Activated naive CD8-positive, alpha-beta T cell treated with anti-CD3 and anti-CD28 coated beads for 36 hours (primary cell): ENCODE data around the gene RRAGC. TPM values are rescaled to one million over a fixed set of nuclear protein-coding genes. Genes with fewer than 3 reads are reported as not detected.
"Not testable (repeated sequence)": the region's sequence is repeated elsewhere in the genome, so short reads cannot be mapped to it uniquely, and the experiment has no call there.

Experiments
- DNase-seq: peaks from one replicate; pipeline ENCODE4 v3.0.0; 2021
- H3K27ac Mint-ChIP-seq: one replicate; pipeline ENCODE4 v1.8.0; 2022; ENCODE audit warnings: mild to moderate bottlenecking, moderate library complexity, mixed read lengths
- H3K27me3 Mint-ChIP-seq: one replicate; pipeline ENCODE4 v1.8.0; 2022; ENCODE audit warnings: mild to moderate bottlenecking, mixed read lengths
- H3K36me3 Mint-ChIP-seq: one replicate; pipeline ENCODE4 v1.8.0; 2021; ENCODE audit warnings: mild to moderate bottlenecking, mixed read lengths
- H3K4me1 Mint-ChIP-seq: one replicate; pipeline ENCODE4 v1.8.0; 2021; ENCODE audit warnings: mixed read lengths
- H3K4me3 Mint-ChIP-seq: one replicate; pipeline ENCODE4 v1.8.0; 2022; ENCODE audit warnings: mild to moderate bottlenecking, moderate library complexity, mixed read lengths
- H3K9me3 Mint-ChIP-seq: one replicate; pipeline ENCODE4 v1.8.0; 2022; ENCODE audit warnings: mixed read lengths
- total RNA-seq, 2 experiments: library from RNA; stranded (reverse); gene quantifications; one replicate each; pipeline ENCODE4 v1.2.3, GENCODE V29; 2021

Gene RRAGC
- total RNA-seq, 2 experiments from 2014 or later: 10.0 to 10.1 TPM

DNA sequence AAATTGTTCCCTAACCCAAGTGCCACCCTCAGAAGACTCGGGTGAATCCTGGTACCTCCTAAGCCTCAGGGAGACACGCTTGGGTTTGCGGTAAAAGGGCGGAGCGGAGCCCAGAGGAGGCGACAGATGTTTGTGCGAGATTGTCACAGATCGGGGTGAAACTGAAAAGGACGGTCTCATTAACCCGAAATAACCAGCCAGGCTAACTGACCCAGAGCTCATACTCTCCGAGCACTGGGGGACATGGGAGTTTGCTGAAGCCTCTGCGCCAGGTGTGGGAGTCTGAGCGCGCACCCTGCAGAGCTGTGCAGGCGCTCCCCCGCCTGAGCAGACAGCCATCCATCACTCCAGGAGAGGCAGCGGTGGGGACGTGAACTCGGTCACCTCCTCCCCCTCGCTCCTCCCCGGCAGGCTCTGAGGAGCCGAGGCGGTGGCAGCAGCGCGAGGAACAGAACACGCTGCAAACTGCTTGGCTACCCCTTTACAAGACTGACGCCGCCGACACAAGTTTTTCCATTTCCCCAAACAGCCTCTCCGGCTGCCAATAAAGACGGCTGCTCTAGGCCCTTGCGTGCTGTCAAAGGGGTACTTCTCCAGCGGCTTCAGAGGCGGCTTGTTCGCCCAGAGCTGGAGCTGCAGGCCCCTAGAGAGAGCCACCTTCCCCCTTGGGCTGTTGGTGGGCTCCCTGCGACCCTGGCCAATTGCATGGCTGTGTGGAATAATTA lies 43.5 kb downstream of the RRAGC start:
- Mint-ChIP-seq H3K4me3 (peak overlapping the region; percentile 14), H3K4me1 (peaks cover 9% of the 10 kb centered on the region), H3K36me3 (no peaks in the 10 kb centered on the region), H3K27ac (no peak overlapping the region), H3K27me3 (peaks cover 82% of the 10 kb centered on the region), H3K9me3 (no peaks in the 10 kb centered on the region)
- DNase-seq: peak; percentile 38

DNA sequence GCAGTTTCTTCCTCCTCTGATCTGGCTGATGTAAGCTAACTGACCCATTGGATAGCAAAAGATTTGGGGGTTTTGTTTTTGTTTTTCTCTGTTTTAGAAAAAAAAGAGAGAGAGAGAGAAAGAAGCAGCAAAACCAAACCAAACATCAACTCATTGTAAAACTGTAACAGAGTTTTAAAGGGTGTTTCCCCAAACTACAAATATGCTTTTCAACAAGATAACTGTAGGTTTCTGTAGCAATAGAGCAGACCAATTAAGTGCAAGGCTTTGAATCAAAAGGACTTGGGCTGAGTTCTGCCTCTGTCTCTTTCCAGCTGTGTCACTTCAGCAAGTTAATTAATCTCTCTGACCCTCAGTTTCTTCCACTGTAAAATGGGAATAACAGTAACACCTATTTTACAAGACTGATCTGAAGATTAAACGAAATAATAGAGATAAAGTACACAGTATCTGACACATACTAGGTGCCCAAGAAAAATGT lies 44.5 kb downstream of the RRAGC start:
- H3K4me3 Mint-ChIP-seq: no peak overlapping the region
- H3K4me1 Mint-ChIP-seq: peaks cover 9% of the 10 kb centered on the region
- peaks cover 85% of the 10 kb centered on the region for H3K27me3 Mint-ChIP-seq
- no peaks in the 10 kb centered on the region for H3K9me3 Mint-ChIP-seq
- H3K27ac Mint-ChIP-seq: no peak overlapping the region
- H3K36me3 Mint-ChIP-seq: no peaks in the 10 kb centered on the region
- no peak for DNase-seq

DNA sequence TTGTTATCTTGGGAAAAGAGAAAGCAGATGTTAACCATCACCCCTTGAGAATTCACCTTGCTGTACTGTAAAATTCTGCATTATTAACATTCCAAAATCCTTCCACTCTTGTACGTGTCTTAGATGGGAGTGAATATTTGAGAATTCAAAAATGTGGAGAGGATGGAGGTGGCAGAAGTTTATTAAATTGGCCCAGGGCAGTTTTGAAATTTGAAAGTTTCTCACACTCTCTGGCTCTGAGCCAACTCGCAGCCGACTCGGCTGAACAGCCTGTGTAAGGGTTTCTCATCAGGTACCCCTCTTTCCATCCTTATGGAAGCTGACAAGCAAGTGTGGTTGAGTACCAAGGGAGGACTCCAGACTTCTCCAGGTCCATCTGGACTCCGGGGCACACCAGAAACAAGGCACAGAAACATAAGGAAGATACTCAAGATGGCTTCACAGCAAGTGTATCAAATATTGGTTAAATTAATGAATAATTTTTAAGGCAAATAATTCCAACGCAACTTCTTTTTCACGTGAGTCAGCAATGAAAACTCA lies 45.1 kb downstream of the RRAGC start:
- H3K9me3 Mint-ChIP-seq: no peaks in the 10 kb centered on the region
- H3K36me3 Mint-ChIP-seq: no peaks in the 10 kb centered on the region
- H3K27me3 Mint-ChIP-seq: peaks cover 82% of the 10 kb centered on the region
- H3K27ac Mint-ChIP-seq: no peak overlapping the region
- H3K4me3 Mint-ChIP-seq: no peak overlapping the region
- no peak for DNase-seq
- H3K4me1 Mint-ChIP-seq: peaks cover 9% of the 10 kb centered on the region

DNA sequence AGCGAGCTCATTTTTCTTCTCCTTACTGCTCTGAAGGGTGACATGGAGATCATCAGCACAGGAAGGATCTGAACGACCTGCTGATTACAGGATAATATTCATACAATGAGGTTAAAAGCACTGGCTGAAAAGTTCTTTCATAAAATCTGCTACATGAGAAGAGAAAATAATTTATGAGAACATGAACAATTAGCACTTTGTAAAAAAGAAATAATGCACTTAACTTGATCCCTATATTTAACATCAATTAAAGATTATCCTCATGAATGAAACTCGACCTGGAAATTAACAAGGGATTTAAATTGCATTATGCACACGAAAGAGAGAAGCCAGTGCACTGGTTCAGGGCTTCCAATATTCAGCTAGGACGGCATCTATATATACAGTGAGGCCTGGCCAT lies 46.6 kb downstream of the RRAGC start:
- peaks cover 9% of the 10 kb centered on the region for H3K4me1 Mint-ChIP-seq
- H3K27ac Mint-ChIP-seq: no peak overlapping the region
- H3K27me3 Mint-ChIP-seq: peaks cover 79% of the 10 kb centered on the region
- H3K9me3 Mint-ChIP-seq: no peaks in the 10 kb centered on the region
- DNase-seq: no peak
- H3K36me3 Mint-ChIP-seq: no peaks in the 10 kb centered on the region
- H3K4me3 Mint-ChIP-seq: no peak overlapping the region

DNA sequence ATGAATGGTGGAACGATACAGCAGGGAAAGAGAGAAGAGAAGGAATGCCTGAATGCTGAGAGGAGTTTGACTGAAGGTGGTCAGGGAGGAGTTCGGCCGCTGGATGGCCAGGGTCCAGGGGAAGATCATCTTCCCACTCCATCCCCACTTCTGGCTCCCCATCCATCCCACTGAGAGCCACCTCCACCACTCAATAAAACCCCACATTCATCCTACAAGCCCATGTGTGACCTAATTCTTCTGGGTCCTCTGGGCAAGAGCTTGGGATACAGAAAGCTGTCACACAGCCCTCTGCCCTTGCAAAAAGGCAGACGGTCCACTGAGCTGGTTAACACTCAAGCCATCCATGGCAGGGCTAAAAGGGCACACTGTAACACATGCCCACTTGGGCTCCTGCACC lies 48.1 kb downstream of the RRAGC start:
- H3K36me3 Mint-ChIP-seq, H3K9me3 Mint-ChIP-seq, H3K4me3 Mint-ChIP-seq, H3K4me1 Mint-ChIP-seq, DNase-seq, H3K27ac Mint-ChIP-seq: not testable (repeated sequence)
- H3K27me3 Mint-ChIP-seq: peaks cover 81% of the 10 kb centered on the region

DNA sequence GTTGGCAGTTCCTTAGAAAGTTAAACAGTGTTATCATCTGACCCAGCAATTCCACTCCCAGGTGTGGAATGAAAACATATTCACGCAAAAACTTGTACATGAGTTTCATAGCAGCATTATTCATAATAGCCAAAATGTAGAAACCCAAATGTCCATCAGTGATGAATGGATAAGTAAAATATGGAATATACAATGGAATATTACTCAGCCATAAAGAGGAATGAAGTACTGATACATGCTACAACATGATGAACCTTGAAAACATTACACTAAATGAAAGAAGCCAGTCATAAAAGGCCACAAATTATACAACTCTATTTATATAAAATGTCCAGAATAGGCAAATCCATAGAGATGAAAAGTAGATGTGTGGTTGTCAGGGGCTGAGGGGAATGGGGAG lies 53.5 kb downstream of the RRAGC start:
- no peaks in the 10 kb centered on the region for H3K9me3 Mint-ChIP-seq
- no peak overlapping the region for H3K27ac Mint-ChIP-seq
- no peak for DNase-seq
- H3K4me3 Mint-ChIP-seq: no peak overlapping the region
- no peaks in the 10 kb centered on the region for H3K36me3 Mint-ChIP-seq
- peaks cover 6% of the 10 kb centered on the region for H3K4me1 Mint-ChIP-seq
- H3K27me3 Mint-ChIP-seq: peaks cover 79% of the 10 kb centered on the region

DNA sequence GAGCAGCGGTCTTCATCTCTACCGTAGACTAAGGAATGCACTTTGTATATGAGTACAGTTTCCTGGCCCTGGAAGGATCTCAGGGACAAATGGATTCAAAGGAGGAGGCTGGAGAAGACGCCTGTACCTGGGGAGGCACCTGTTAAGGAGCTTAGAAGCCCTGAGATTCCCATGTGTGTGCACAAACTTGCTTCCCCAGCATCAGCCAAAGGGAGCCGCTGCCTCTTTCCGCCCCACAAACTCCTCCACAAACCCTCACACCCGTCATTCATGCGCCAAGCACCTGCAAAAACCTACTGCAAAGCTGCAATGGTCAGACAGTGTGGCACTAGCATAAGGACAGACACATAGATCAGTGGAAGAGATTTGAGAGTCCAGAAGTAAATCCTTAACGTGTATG lies 54.5 kb downstream of the RRAGC start:
- Mint-ChIP-seq H3K9me3 (no peaks in the 10 kb centered on the region), H3K36me3 (no peaks in the 10 kb centered on the region), H3K27ac (no peak overlapping the region), H3K4me1 (peaks cover 6% of the 10 kb centered on the region), H3K4me3 (no peak overlapping the region), H3K27me3 (peaks cover 71% of the 10 kb centered on the region)
- DNase-seq: no peak

DNA sequence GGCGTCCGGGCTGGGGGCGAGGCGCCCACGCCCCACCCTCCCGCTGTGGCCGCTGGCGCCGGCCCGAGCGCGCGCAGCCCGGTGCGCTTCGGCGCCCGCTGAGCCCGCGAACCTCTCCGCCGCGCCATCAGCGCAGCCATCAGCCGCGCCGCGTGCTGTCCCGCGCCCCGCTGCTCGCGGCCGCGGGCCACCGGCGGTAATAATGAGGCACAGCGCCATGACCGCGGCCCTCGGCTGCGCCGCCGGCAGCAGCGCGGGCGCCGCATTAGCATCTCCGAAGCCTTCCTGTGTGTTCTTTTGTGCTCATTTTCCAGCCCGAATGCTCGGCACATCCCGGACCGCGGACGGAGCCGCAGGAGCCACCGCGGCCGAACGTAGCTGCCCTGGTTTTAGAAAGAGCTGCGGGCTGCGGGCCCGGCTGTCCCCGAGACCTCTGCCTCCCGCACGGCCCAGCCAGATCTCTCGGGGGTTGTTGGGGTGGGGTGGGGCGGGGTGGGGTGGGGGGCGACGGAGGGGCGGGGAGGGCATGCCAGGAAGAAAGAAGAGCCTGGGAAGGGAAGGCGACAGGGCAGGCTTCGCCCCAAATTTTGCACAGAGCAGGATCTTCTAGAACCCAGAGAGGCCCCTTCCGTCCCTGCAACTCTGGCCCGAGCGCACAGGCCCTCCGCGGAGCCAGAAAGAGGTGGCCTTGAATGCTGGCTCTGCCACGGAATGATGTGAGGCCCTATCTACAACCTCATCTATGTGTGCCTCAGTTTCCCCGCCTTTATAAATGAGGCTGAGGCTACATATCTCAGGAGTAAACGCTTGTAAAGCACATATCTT lies 55.3 kb downstream of the RRAGC start:
- Mint-ChIP-seq H3K36me3 (no peaks in the 10 kb centered on the region), H3K27me3 (peaks cover 69% of the 10 kb centered on the region), H3K27ac (no peak overlapping the region), H3K9me3 (no peaks in the 10 kb centered on the region), H3K4me1 (peaks cover 6% of the 10 kb centered on the region), H3K4me3 (peak overlapping the region; percentile 53)
- peak; percentile 22 for DNase-seq

DNA sequence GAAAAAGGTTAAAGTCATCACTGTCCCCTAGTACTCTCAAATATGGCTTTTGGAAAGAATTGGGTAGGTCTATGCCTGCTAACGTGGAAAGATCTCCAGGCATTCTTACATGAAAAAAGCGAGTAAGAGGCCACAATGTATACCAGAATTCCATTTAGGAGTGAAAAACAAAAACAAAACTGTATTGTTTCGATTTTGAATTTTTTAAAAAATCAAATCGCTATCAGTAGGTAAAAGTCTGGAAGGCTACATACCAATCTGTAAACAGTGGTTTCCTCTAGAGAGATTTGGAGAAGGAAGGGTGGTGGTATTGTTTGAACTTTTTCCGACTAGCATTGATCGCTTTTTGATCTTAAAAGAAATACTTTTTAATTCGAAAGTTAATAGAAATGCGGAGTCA lies 55.9 kb downstream of the RRAGC start:
- Mint-ChIP-seq H3K9me3 (no peaks in the 10 kb centered on the region), H3K27me3 (peaks cover 72% of the 10 kb centered on the region), H3K27ac (no peak overlapping the region), H3K4me1 (peaks cover 6% of the 10 kb centered on the region), H3K36me3 (no peaks in the 10 kb centered on the region), H3K4me3 (peak overlapping the region; percentile 29)
- DNase-seq: no peak

DNA sequence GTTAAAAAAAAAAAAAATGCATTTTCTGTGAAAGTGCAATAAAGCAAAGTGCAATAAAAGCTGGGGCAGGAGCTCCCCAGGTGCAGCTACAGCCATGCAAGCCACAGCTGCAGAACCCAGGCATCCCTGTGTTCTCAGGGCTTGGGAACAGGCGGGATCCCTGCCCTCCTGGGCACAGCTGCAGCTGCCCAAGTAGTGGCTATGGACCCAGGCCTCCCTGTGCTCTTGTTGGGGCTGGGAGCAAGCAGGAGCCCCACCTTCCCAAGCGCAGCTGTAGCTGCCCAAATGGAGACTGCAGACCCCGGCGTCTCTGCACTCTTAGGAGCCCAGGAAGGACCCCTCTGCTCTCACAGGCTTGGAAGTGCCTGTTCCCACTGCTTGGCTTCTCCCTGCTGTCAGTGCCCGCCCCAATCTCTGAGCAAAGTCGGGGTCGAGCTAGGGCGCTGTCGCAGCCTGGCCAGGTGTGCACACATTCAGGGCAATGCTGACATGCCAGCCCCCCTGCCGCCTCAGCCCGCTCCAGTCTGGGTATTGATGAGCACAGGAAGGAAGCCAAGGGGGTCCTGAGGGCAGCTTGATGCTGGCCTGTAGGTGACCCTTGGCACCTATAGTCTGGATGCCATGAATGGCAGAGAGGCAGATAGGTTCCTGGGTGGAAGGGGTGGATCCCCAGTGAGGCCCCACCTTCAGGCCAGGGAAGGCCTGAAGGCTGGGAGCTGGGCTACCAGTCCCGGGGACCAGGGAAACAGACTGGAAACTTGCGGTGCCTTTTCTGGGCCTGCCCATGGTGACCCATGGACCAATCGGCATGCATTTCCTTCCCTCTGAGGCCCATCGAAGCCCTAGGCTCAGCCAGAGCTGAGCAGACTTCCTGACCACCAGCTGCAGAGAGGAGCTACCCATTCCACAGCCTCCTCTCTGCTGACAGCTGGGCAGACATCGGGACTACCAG lies 58.6 kb downstream of the RRAGC start:
- peaks cover 6% of the 10 kb centered on the region for H3K4me1 Mint-ChIP-seq
- H3K4me3 Mint-ChIP-seq: no peak overlapping the region
- no peak overlapping the region for H3K27ac Mint-ChIP-seq
- no peak for DNase-seq
- no peaks in the 10 kb centered on the region for H3K36me3 Mint-ChIP-seq
- peaks cover 54% of the 10 kb centered on the region for H3K27me3 Mint-ChIP-seq
- H3K9me3 Mint-ChIP-seq: no peaks in the 10 kb centered on the region

DNA sequence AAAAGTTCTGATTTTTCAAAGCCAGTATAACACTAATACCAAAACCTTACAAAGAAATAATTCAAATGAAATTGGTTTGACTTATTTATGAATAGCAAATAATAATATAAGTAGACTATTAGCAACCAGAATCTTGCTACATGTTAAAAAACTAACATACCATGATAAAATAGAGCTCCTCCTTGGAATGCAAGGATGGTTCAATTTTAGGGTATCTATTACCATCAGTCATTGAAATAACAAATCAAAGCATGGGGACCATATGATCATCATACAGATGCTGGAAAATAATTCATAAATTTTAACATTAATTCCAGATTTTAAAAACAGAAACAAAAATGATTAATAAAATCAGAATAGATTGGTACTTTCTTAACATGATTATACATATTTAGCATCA lies 66.3 kb downstream of the RRAGC start:
- H3K27ac Mint-ChIP-seq: no peak overlapping the region
- no peaks in the 10 kb centered on the region for H3K4me1 Mint-ChIP-seq
- H3K36me3 Mint-ChIP-seq: no peaks in the 10 kb centered on the region
- no peak for DNase-seq
- H3K4me3 Mint-ChIP-seq: no peak overlapping the region
- peaks cover 10% of the 10 kb centered on the region for H3K9me3 Mint-ChIP-seq
- peaks cover 60% of the 10 kb centered on the region for H3K27me3 Mint-ChIP-seq

DNA sequence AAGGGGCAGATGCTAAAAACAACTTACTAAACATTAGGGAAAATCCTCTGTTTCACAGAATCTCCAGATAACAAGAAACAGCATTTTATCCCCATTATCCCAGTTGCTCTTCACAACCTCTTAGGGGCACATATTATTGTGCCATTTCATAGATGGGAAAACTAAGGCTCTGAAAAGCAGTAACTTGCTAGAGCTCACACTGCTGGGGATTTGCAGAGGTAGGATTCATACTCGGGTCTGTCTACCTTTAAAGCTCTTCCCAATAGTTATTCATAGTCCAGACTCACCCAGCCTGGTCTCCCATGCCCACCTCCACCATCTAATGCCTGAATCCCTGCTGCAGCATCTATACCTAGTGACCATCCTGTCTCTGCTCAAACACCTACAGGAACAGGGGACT lies 67.7 kb downstream of the RRAGC start:
- H3K27me3 Mint-ChIP-seq: peaks cover 68% of the 10 kb centered on the region

DNA sequence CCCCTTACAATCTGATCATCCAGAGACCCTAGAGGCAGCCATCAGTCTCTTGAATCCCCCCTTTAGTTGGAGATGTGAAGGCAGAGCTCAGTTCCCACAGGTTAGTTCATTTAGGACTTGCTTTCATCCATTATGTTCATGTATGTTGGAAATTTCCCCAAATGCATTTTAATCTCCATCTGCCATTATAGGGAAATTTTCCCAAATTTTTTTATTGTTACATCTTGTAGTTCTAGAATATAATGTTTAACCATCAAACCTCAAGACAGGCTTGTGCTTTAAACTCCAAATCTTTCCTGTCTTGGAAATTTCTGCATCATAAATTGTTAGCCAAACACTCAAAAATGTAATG lies 68.4 kb downstream of the RRAGC start:
- H3K4me3 Mint-ChIP-seq: no peak overlapping the region
- no peak overlapping the region for H3K27ac Mint-ChIP-seq
- peaks cover 72% of the 10 kb centered on the region for H3K27me3 Mint-ChIP-seq
- no peaks in the 10 kb centered on the region for H3K36me3 Mint-ChIP-seq
- H3K4me1 Mint-ChIP-seq: no peaks in the 10 kb centered on the region
- no peak for DNase-seq
- H3K9me3 Mint-ChIP-seq: peaks cover 10% of the 10 kb centered on the region

More for the DNA sequence above, 67.7 kb downstream of the RRAGC start:
- Mint-ChIP-seq H3K36me3 (no peaks in the 10 kb centered on the region), H3K4me3 (no peak overlapping the region), H3K4me1 (no peaks in the 10 kb centered on the region), H3K9me3 (peaks cover 10% of the 10 kb centered on the region), H3K27ac (no peak overlapping the region)
- no peak for DNase-seq

DNA sequence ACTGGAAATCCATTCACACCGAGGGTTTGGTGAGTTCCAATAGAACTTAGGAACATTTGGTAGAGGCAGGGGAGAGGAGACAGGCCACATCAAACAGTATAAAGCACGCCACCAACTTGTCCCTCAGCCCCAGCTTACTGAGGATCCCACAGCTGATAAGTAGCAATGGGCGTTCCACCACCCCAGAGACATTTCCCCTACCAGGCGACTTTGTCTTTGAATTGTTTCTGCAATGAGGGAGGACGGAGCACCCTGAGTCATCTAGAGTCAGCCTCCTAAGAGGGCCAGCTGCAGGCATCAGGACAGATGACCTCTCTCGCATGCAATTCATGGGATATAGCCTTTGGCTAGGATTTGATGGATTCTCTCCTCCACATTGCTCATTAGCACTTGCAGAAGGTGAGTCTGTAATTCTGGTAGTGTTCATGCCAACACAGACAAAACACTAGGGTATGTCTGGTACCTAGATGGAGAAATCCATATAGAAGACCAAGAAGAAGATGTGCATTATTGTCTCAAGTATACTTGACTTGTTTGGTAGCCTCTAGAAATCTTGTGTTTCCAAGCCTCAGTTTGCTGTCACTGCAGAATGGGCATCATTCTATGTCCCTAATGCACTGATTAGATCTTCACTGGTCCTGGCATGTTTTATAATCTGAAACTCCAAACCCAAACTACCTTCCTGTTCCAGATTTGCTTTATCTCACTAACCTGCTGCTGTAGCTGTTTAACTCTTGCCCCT lies 69.0 kb downstream of the RRAGC start:
- Mint-ChIP-seq H3K27me3 (peaks cover 68% of the 10 kb centered on the region), H3K4me3 (no peak overlapping the region)

More for the DNA sequence above, 69.0 kb downstream of the RRAGC start:
- Mint-ChIP-seq H3K4me1 (no peaks in the 10 kb centered on the region), H3K27ac (no peak overlapping the region), H3K9me3 (peaks cover 10% of the 10 kb centered on the region), H3K36me3 (no peaks in the 10 kb centered on the region)
- DNase-seq: no peak
